ENCODE measurements around the gene NFYC.
"Not testable (repeated sequence)": the region's sequence is repeated elsewhere in the genome, so short reads cannot be mapped to it uniquely, and the experiment has no call there.

NFYC gene

DNA sequence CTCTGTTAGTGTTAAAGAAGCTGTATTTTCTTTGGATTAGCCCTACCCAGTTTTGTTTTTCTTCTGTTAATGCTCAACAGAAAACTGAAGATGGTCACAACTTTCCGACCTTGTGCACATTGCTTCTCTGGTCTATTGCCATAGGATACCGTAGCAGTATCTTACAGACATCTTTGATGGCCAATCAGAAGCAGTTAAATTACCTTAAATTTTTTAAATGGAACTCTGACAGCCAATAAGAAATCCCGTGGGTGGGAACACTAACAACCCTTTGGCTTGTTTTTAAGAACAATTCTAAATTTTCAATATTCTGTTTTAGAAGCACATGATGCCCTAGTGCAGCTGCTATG lies 17.2 kb downstream of the NFYC start:
- peak; percentile 51 for DNase-seq

DNA sequence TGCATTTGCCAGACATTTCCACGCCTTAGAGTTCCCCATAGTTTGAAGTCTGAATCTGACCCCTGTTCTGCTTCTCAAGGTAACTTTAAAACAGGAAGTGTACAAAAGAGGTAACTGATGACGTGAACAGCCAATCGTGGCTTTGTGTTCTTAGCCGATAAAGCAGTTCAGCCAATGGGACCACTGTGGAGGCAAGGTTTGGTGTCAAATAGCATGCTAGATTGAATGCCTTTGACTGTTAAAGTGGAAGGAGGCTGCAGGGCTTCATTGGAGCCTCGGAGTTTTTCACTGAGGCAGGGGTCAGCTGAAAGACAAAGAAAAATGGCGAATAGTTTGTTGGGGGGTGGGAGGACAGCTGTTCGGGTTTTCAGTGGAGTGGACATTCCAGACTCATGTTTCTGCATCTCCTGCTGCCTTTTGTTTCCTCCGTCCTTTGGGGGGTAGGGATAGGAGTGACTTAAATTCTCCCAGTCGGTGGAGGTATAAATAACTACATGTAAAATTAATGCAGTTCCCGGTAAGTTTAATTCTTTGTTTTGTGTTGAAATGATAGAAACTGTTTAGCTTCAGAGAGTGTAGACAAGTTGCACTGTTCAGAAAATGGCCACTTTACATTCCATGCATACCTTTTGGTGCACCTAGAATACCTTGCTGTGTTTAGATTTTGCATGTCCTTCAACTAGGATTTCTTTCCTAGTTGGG lies 17.7 kb downstream of the NFYC start:
- peak; percentile 69 for DNase-seq

DNA sequence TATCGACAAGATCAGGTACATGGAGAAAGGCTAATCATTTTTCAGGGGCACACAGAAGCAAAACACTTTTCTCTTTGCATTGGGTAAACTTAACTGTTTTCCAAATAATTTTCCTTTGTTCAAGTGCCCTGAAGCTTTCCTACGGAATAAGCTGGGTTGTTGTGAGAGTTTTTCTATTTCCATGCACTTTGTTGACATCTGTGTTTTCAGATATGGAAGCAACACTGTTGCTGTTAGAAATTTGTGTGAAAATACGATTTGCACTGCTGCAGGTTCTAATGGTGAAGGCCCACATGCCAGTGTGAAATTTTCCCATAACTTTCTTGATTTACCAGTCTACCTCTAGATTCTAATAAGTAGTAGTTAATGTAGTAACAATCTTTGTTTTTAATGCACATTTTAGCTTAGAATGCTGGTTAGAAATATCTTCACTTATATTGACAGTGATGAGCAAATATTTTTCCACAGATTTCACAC lies 18.3 kb downstream of the NFYC start:
- no peak for DNase-seq

DNA sequence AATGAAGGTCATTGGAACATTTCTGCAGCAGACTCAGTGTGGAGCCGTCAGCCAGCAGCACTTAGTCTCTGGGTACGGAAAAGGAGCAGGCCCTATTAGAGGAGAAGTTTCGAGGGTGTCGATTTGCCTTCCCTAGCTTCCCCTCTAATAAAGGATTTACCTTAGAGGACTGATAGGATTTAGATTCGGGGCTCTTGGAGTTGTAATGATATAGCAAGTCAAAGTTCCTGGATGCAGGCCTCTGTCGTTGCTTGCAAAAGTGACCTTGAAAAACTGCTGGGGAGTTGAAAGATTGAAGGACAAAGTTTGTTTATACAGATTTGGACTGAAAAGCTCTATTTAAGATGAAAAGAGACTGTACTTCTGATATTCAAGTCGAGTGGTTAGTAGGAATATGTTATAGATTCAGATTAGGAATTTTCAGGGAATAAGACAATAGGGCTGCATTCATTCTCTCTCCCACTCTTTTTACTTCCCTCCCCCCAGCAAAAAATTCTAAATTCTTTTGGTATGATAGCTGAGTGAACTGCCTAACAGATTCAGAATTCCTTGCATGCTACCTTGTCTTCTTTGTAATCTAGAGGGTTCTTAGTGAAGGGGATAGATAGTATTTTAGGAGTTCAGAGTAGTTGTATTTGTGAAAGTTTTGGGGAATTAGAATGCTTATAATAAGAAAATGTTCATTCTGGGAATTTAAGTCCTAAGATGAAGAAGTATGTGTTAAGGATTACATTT lies 19.2 kb downstream of the NFYC start:
- DNase-seq: no peak

DNA sequence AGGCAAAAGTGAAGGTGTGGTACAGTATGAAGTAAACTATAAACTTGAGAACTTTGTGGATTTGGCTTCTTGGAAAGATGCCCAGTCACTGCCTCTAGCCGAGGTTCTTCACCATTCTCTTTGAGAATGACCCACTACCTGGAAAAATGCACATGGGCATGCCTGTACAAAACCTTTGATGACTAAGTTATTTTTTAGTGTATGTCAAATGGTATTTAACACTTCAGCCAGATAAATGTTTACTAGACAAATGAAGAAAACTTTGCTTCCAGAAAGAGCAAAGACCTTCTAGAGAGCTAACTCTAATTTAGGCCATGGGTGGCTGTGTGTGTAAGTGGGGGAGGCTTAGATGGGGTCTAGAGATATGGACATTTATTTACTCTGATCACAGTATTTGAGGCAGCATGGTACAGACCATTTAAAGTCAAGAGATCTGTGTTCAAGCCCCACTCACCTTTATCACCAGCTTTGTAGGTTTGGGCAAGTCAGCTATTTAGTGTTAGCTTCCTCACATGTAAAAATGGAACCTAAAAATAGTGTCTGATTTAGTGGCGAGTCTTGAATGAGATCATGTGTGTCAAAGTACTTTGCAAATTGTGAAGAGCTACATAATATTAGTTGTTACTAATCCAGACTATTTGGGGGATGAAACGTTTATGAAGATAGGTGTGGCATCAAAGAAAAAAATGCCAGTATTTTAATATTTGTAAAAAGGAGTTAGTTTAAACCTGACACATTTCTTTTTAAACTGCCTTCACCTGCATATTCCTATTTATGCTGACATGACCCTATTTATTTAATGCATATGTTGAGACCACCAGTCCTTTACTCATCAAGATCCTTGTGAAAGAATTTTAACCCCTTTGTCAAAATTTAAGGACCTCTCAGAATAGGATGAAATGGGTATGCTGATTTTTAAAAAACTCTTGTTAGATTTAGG lies 20.2 kb downstream of the NFYC start:
- no peak for DNase-seq

DNA sequence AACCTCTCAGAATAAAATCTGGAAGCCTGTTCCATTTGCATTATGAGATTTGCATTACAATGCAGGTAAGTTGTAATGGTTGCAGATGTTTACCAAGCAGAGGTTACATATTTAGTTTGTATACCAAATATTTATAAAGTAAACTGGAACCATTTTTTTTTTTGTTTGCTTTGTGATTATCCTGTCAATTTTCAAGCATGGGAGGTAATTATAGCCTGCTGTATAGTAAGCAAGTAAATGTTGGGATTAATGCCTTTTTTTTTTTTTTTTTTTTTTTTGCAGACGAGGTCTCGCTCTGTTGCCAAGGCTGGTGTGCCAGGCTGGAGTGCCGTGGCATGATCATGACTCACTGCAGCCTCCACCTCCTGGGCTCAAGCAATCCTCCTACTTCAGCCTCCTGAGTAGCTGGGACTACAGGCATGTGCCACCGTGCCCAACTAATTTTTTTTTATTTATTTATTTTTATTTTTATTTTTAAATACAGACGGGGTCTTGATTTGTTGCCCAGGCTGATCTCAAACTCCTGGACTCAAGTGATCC lies 21.0 kb downstream of the NFYC start:
- no peak for DNase-seq

DNA sequence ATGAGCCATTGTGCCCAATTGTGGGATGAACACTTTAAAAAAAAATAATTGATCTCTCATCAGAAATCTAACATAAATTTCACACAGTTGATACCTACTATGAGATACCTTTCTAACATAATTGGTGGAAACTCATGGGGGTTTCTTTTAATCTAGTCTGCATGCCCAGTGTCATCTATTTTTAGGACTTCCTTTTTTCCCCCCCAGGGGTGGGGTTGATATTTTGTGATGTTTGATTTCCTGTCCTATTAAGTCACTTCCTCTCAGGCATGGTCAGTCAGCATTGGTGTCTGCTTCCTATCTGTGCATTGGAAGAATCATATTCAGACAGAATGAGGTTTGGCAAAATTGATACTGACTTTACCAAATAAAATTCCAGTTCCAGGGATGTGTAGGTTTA lies 21.5 kb downstream of the NFYC start:
- no peak for DNase-seq

DNA sequence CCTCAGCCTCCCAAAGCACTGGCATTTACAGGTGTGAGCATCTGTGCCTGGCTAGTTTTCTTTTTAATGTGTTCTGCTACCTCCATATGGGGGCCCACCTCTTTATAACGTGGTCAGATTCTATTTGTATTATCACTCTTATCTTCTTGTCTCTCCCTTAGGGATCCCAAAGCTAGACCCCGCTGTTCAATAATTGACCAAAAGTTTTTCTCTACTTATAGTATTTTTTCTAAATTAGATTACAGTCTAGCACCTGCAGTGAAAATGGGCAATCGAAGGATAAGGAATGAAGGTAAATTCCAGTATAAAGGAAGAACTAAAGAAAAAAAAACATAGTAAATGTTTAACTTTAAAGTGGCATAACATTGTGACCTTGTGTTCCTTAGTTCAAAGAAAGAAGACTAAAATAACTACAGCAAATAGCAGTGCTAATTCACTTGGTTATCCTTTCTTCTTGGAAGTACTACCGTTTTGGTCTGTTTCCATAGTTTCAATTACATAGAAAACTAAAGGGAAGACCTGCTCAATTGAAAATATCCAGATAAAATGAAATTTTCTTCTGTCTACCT lies 24.1 kb downstream of the NFYC start:
- DNase-seq: no peak

DNA sequence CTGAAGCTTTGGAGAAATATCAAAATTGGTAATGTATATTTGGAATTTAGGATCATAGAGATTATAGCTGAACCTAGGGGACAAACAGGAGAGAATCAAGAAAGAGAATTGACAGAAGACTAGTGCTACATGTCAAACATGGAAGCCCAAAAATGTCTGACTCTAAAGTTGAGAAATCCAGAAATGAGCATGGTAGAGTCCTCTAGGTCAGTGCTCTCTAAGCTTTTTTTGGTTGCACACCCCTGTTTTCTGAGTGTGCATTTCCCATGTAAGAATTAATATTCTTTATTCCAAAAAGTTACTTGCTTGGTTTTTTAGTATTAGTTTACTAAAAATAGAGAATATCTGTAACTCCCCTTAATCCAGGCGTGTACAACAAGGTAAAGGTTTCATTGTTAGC lies 25.6 kb downstream of the NFYC start:
- no peak for DNase-seq

DNA sequence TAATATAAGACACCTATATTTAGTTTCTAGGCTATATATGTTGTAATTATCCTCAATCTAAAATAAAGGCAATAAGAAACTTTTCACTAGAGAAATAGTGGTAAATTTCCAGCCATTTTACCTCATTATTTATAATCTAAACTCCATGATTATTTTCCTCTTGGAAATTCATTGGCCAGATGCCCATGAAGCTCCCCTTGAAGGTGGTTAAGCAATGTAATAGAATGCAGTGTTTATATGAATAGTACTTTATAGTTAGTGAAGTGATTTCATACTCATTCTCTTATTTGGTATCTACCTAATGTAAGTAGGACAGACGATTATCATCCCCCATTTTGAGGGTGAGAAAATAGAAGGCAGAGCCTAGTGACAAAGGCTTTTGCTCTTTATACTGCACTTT lies 26.5 kb downstream of the NFYC start:
- DNase-seq: no peak

DNA sequence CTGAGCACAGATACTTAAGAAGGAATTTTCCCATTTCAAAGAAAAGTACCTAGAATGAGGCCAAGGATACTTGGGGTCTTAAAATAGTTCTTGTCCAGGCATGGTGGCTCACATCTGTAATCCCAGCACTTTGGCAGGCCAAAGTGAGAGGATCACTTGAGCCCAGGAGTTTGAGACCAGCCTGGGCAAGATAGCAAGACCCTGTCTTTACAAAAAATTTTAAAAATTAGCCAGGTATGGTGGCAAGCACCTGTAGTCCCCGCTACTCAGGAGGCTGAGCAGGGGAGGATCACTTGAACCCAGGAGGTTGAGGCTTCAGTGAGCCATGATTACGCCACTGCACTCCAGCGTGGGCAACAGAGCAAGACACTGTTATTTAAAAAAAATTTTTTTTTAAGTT lies 29.0 kb downstream of the NFYC start:
- DNase-seq: no peak

DNA sequence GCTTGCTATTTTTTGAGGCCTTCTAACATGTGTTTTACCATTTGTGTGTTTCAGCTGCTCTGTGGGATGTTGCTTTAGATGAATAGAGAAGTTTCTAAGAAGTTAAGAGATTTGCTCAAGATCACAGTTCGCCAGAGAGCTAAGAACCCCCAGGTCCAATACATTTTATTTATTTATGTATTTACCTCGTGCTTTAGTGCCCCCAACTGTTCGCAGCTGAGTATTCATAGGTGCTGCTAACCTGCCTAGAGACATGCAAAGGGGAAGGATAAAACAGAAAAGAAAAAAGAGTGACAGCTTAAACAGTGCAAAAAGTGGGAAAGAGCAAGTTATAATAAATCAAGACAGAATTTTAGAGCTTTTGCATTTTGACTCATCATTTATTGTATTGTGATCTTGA lies 31.1 kb downstream of the NFYC start:
- peak; percentile 1 for DNase-seq

DNA sequence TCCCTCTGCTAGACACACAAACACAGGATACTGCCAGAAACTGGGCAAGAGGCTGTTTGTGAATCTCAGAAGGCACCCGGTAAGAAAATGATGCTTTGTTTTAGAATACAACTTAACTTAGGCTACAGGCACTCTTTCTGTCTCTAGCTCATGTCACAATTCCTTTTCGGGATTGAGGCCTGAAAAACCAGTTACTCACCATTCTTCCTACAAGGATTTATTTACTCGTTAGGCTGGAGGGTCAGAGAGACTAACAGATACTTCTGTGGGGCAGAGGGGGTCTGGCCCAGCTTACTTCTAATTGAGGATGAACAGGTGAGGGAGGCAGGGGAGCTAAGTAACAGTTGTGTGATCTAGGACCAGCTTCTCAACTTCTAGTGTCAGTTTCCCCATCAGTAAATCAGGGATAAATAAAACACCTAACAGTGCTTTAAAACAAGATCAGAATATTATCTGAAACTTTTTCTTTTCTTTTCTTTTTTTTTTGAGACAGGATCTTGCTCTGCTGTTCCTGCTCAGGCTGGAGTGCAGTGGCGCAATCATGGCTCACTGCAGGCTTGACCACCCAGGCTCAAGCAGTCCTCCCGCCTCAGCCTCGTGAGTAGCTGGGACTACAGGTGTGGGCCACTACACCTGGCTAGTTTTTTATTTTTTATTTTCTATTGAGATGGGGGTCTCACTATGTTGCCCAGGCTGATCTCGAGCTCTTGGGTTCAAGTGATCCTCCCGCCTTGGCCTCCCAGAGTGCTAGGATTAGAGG lies 31.9 kb downstream of the NFYC start:
- DNase-seq: no peak

DNA sequence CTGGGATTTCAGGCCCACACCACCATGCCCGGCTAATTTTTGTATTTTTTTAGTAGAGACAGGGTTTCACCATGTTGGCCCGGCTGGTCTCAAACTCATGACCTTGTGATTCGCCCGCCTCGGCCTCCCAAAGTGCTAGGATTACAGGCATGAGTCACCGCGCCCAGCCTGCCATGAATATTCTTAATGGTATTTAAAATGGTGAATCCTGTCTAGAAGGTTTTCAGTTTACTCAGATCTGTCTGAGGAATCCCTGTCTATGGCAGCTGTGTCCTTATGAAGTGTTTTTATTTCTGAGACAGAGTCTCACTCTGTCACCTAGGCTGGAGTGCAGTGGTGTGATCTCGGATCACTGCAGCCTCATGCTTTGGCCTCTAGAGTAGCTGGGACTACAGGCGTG lies 36.2 kb downstream of the NFYC start:
- not testable (repeated sequence) for DNase-seq

DNA sequence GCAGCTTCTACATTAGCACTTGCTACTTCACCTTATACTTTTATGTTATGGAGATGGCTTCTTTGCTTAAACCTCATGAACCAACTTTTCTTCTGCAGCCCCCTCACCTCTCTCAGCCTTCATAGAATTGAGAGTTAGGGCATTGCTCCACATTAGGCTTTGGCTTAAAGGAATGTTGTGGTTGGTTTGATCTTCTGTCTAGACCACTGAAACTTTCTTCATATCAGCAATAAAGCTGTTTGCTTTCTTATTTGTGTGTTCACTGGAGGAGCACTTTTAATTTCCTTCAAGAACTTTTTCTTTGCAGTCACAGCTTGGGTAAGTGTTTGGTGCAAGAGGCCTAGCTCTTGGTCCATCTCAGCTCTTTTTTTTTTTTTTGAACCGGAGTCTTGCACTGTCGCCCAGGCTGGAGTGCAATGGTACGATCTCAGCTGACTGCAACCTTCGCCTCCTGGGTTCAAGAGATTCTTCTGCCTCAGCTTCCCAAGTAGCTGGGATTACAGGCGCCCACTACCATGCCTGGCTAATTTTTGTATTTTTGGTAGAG lies 37.9 kb downstream of the NFYC start:
- DNase-seq: not testable (repeated sequence)

DNA sequence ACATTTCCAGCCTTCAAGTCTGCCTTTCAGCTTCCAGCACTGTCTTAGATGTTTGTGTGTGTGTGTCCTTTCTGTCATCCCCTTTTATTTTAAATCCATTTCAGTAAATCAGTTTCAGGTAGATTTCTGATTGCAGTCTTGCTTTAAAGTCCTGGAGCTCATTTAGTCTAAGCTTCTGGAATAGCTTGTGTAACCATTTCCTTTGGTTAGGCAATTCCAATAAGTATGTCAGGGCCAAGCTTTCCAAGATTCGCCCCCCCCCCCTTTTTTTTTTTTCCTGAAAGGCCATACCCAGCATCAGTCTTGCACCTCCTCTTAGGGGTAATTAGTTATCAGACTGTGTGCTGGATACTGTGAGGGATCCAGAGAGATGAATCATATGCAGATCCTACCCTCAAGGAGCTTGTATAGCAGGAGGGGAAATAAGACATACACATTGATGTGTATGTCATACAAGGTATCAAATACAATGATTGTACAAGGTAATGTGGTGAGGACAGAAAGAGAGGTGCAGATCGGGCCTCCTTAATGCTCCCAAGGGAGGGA lies 41.3 kb downstream of the NFYC start:
- DNase-seq: no peak

DNA sequence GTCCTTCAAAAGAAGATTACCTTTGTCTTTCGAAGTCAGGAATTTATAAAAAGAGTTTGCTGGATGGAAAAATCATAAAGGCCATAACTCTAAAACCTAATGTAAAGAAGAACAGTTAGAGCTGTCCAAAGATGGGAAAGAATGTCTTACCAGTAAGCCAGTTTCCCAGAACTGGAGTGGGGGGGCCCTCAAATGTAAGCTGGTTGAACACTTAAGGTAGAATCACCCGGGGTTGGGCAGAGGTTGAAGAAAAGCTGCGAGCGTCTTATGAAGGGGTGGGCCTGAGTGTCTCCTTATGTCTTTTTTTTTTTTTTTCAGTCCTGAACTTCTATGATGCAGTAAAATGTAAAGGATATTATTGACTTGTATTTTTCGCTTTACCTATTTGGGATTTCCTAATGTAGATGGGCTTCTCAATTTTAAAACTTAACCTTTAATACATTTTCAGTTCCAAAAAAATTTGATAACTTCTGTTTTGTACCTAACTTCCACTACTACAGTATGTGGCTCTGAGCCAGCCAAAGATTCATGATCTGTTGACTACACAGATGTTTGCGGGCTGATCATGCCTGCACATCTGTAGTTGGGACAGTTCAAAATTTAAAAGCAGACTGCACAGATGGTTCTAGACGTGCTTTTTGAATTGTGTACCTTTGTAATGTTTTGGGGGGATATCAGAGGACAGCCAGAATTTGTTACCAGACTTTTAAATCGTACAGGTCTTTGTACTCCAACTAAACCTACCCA lies 43.6 kb downstream of the NFYC start:
- DNase-seq: no peak

DNA sequence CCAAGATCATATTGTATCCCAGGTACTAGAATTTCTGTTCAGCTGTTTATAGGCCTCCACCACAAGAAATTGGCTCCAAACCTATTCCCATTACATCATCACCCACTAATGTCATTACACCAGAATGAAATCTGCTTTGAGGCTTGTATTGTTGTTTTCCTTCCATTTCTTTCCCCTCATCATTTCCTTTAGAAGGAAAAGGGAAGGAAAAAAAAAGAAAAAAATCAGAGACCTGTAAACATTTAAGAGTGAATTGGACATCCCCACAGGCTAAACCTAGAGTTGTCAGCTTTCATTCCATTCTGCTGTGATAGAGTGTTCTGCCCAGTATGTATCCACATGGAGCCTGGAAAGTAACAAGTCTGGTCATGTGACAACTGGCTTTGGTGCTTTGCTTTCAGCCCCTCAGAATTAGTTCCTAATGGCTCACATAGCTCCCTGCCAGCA lies 44.6 kb downstream of the NFYC start:
- no peak for DNase-seq

DNA sequence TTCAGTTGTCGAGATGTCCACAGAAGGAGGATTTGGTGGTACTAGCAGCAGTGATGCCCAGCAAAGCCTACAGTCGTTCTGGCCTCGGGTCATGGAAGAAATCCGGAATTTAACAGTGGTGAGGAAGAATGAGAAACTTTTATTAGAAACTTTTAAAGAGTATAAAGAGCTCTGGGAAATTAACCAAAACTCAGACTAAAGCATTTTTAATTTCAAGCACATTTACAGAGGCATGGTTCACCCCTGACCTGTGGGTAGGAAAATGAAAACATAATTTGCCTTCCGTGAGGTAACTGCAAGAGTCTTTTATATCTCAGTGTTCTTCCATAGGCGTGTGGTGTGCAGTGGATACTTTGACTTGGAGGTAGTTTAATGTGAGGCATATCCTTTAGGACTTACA lies 47.3 kb downstream of the NFYC start:
- no peak for DNase-seq

DNA sequence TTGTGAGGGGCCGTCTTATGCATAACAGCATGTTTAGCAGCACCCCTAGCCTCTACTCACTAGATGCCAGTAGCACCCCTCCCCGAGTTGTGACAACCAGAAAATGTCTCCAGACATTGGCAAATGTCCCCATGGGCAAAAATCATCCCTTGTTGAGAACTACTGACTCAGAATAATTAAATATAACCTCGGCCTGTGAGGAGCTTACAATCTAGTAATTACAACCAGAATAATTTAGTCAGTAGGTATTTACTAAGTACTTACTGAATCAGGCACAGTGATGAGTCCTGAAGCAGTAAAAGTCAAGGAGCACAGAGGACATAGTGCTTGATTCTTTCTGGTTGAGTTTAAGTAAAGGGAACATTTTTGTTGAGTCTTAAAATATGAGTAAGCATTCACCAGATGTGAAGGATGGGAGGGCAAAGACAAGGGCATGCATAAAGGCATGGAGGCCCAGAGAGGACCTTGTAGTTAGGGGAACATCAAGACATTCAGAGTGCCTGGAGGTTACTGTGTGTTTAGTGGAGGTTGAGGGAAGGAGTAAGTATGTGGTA lies 48.0 kb downstream of the NFYC start:
- no peak for DNase-seq
